CD4-positive, alpha-beta T cell (primary cell): ENCODE data around the gene PPP6R2. TPM values are rescaled to one million over a fixed set of nuclear protein-coding genes. Genes with fewer than 3 reads are reported as not detected.
A peak's percentile ranks its signal among the peaks of the same experiment; 100 is the strongest.

ENCODE experiments used
- ATAC-seq: fragments of 200-7000 bp; cut with Tn5 transposase; one replicate; pipeline ENCODE4 v1.10.0; 2022; ENCODE audit warnings: mild to moderate bottlenecking; ENCODE audit not compliant: poor library complexity
- CTCF ChIA-PET: fragments of 350-600 bp; sonication (Branson Sonifier 250); formaldehyde crosslinking; loops from one replicate; lab custom pipeline; 2021; ENCODE audit warnings: antibody characterized with exemption, inconsistent platforms; lab: Charles Lee
- POLR2A ChIA-PET: fragments of 350-600 bp; sonication (Branson Sonifier 250); formaldehyde crosslinking; loops from one replicate; lab custom pipeline; 2021; ENCODE audit warnings: antibody characterized with exemption, inconsistent platforms; lab: Charles Lee
- DNase-seq, 14 experiments: peaks; one replicate each; pipeline ENCODE4 v3.0.0-alpha.2; 2013 to 2020; ENCODE audit warnings: mixed read lengths in 2 of 14
- H3K27ac ChIP-seq, 2 donors: one replicate each; pipeline versions ENCODE4 v1.5.1 to v1.7.0; 2013; ENCODE audit warnings: low read length in 2 of 2, low read depth in 1 of 2, mild to moderate bottlenecking in 1 of 2
- H3K27me3 ChIP-seq, 2 experiments: 1 replicate in 1 of 2; 2 replicates in 1 of 2; pipeline versions ENCODE4 v1.6.1 to v1.7.0; 2013; ENCODE audit warnings: low read length in 2 of 2, control low read depth in 1 of 2, mild to moderate bottlenecking in 1 of 2, moderate library complexity in 1 of 2; ENCODE audit not compliant: insufficient read depth in 2 of 2, control insufficient read depth in 1 of 2
- H3K36me3 ChIP-seq: one replicate; pipeline ENCODE4 v1.6.1; 2013; ENCODE audit warnings: low read length, control low read depth; ENCODE audit not compliant: insufficient read depth
- H3K4me1 ChIP-seq: one replicate; pipeline ENCODE4 v1.6.1; 2013; ENCODE audit warnings: low read length, control low read depth; ENCODE audit not compliant: insufficient read depth
- H3K4me3 ChIP-seq: one replicate; pipeline ENCODE4 v1.5.1; 2013; ENCODE audit warnings: mild to moderate bottlenecking, low read length, moderate library complexity
- H3K9me3 ChIP-seq, 2 experiments: 1 replicate in 1 of 2; 2 replicates in 1 of 2; pipeline versions ENCODE4 v1.6.1 to v1.7.0; 2013; ENCODE audit warnings: low read length in 2 of 2, mild to moderate bottlenecking in 2 of 2, control low read depth in 1 of 2, moderate library complexity in 1 of 2; ENCODE audit not compliant: control insufficient read depth in 1 of 2, insufficient read depth in 1 of 2
- H3K27ac Mint-ChIP-seq: one replicate; pipeline ENCODE4 v1.8.0; 2020; ENCODE audit warnings: mixed read lengths
- H3K27me3 Mint-ChIP-seq: one replicate; pipeline ENCODE4 v1.8.0; 2021; ENCODE audit warnings: mixed read lengths
- H3K36me3 Mint-ChIP-seq: one replicate; pipeline ENCODE4 v1.8.0; 2021; ENCODE audit warnings: low read depth, mixed read lengths
- H3K4me1 Mint-ChIP-seq: one replicate; pipeline ENCODE4 v1.8.0; 2021; ENCODE audit warnings: low read depth, mixed read lengths
- H3K4me3 Mint-ChIP-seq: one replicate; pipeline ENCODE4 v1.8.0; 2020; ENCODE audit warnings: mild to moderate bottlenecking, mixed read lengths
- H3K9me3 Mint-ChIP-seq: one replicate; pipeline ENCODE4 v1.8.0; 2020; ENCODE audit warnings: mixed read lengths
- intact Hi-C, 2 experiments: fragments of 100-400 bp; cut with DNase I in 1 of 2; cut with micrococcal nuclease in 1 of 2; formaldehyde crosslinking; loops; one replicate each; pipeline versions ENCODE4 v1.15.1 to v1.9.0; 2023 to 2025; cut with DNase I, micrococcal nuclease
- total RNA-seq, 174 experiments: library from RNA in 2 of 174; stranded (reverse) in 2 of 174; gene quantifications; one replicate each; pipeline ENCODE4 v1.2.3 and lab custom pipeline; 2021 to 2026
- TF ChIP-seq, protein P1 (sequence below): fragments of 200-600 bp; IDR thresholded peaks from one replicate; pipeline ENCODE4 v1.8.0; 2022; ENCODE audit warnings: antibody characterized with exemption, mild to moderate bottlenecking

Gene PPP6R2
- total RNA-seq, 2 experiments from 2014 or later, result 47.1 to 48.0 TPM

DNA sequence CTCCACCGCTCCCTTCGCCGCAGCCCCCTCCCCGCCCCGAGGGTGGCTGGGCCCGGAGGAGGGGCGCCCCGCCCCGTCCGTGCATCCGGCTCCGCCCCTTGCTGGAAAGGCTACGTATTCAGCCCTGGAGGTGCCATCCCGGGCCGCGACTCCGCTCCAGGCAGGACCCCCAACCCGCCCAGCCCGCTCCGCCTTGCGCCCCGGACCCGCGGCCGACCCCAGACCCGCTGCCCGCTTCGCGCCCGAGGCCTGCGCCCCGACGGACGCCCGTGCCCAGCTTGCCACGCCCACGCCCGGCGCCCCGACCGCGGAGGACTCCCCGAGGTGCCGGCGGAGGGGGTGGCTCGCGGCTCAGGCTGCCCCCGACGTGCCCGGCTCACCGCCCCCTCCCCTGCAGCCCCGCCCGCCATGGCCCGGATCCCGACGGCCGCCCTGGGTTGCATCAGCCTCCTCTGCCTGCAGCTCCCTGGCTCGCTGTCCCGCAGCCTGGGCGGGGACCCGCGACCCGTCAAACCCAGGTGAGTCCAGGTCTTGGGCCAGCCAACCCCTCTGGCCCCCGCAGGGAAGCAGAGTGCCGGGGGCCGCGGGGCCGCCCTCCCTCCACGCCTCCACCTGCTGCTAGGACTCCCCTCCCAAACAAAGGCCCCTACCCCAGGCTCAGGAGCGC, 138.4 kb downstream of the PPP6R2 start, which contains the start of gene ADM2:
Gene ADM2 (plus strand): TSS at position 104 of the 667 bp plus-strand sequence. CDS start 305 bp downstream, at position 409.
- Histone ChIP-seq H3K27ac (no peak within 1 kb of the TSS), H3K36me3 (no peaks in the 10 kb centered on the region), H3K9me3 (no peaks in the 10 kb centered on the region), H3K27me3 (peaks cover 0 to 2% of the 10 kb centered on the region in 2 experiments), H3K4me3 (peak within 1 kb of the TSS; percentile 47), H3K4me1 (peaks cover 17% of the 10 kb centered on the region)
- Mint-ChIP-seq H3K27ac (peak within 1 kb of the TSS; percentile 30), H3K4me1 (peaks cover 13% of the 10 kb centered on the region), H3K27me3 (no peaks in the 10 kb centered on the region), H3K9me3 (no peaks in the 10 kb centered on the region), H3K36me3 (no peaks in the 10 kb centered on the region), H3K4me3 (peak within 1 kb of the TSS; percentile 81)
- DNase-seq (peak; percentile 43 to 85 (median 65)), ATAC-seq (peak; percentile 86)
- POLR2A ChIA-PET, result interaction anchor here (1.0 to 2.0 kb wide), 3 partner anchors 11 to 45 kb away, joined by 3 to 8 read pairs (median 5); partner anchors contain the start of genes LMF2 and NCAPH2
- intact Hi-C loops, result no loop called here
- TF ChIP-seq, protein P1, sequence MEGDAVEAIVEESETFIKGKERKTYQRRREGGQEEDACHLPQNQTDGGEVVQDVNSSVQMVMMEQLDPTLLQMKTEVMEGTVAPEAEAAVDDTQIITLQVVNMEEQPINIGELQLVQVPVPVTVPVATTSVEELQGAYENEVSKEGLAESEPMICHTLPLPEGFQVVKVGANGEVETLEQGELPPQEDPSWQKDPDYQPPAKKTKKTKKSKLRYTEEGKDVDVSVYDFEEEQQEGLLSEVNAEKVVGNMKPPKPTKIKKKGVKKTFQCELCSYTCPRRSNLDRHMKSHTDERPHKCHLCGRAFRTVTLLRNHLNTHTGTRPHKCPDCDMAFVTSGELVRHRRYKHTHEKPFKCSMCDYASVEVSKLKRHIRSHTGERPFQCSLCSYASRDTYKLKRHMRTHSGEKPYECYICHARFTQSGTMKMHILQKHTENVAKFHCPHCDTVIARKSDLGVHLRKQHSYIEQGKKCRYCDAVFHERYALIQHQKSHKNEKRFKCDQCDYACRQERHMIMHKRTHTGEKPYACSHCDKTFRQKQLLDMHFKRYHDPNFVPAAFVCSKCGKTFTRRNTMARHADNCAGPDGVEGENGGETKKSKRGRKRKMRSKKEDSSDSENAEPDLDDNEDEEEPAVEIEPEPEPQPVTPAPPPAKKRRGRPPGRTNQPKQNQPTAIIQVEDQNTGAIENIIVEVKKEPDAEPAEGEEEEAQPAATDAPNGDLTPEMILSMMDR, result no peak
- CTCF ChIA-PET, result interaction anchor here (1.0 kb wide), 1 partner anchor 45 kb away, joined by 3 read pairs; no protein-coding TSS in a partner anchor

DNA sequence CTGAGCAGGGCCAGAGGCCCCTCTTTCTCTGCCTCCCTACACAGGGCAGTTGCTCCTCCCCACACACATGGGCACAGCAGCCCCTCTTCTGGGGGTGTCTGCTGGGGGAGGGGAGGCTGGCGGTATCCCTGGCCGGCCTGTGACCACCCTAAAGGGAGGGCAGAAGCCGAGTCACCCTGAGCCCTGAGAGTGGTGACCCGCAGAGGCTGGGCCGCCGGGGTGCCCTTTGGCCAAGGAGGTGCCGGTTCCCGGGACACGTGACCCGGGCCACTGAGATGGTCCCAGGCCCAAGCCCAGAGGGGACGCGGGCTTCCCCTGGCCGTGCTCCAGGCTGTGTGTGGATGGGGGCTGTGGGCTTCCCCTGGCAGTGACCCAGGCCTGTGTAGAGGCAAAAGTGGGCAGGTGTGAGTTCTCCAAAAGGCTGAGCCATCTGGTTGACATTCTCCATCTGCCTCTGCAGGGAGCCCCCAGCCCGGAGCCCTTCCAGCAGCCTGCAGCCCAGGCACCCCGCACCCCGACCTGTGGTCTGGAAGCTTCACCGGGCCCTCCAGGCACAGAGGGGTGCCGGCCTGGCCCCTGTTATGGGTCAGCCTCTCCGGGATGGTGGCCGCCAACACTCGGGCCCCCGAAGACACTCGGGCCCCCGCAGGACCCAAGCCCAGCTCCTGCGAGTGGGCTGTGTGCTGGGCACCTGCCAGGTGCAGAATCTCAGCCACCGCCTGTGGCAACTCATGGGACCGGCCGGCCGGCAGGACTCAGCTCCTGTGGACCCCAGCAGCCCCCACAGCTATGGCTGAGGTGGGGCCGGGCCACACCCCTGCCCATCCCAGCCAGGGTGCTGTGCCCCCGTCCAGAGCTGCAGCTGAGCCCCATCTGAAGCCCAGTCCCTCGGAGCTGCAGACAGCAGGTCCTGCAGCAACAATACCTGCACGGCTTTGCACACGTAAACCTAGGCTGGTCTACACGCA, 139.3 kb downstream of the PPP6R2 start:
- H3K36me3 ChIP-seq, result no peaks in the 10 kb centered on the region

More for the DNA sequence above, 139.3 kb downstream of the PPP6R2 start:
- peaks cover 13% of the 10 kb centered on the region for H3K4me1 Mint-ChIP-seq
- Histone ChIP-seq H3K4me3 (peak overlapping the region; percentile 47), H3K9me3 (no peaks in the 10 kb centered on the region), H3K27ac (no peak overlapping the region), H3K27me3 (peaks cover 0 to 2% of the 10 kb centered on the region in 2 experiments), H3K4me1 (peaks cover 19% of the 10 kb centered on the region)
- peak overlapping the region; percentile 67 for H3K4me3 Mint-ChIP-seq
- TF ChIP-seq, protein P1, result no peak
- H3K36me3 Mint-ChIP-seq, result no peaks in the 10 kb centered on the region
- ChIA-PET CTCF (interaction anchor here (0.7 to 1.0 kb wide), 2 partner anchors 43 to 44 kb away, joined by 3 to 4 read pairs; partner anchors contain the start of gene SCO2), POLR2A (interaction anchor here (0.8 to 2.0 kb wide), 4 partner anchors 12 to 44 kb away, joined by 3 to 8 read pairs (median 4); partner anchors contain the start of genes LMF2 and NCAPH2)
- H3K27me3 Mint-ChIP-seq, result no peaks in the 10 kb centered on the region
- ATAC-seq (no peak), DNase-seq (no peak)
- intact Hi-C loops, result no loop called here
- H3K27ac Mint-ChIP-seq, result no peak overlapping the region
- H3K9me3 Mint-ChIP-seq, result no peaks in the 10 kb centered on the region
